K562 (cell line): ENCODE data around the gene SLC25A51. TPM values are rescaled to one million over a fixed set of nuclear protein-coding genes. Genes with fewer than 3 reads are reported as not detected.
A peak's percentile ranks its signal among the peaks of the same experiment; 100 is the strongest.

ENCODE experiments used
- ATAC-seq: fragments of 200-7000 bp; cut with Tn5 transposase; 3 replicates; pipeline ENCODE4 v1.9.1; 2020; ENCODE audit warnings: moderate library complexity
- BruUV-seq: library from RNA; stranded (reverse); fragments of 400-500 nt; replicated peaks from 2 replicates; lab custom pipeline; 2021; lab: Mats Ljungman, UMichigan
- CTCF ChIA-PET: fragments of 300-600 bp; formaldehyde crosslinking; extraction: SDS; loops from one replicate; lab custom pipeline; 2021; ENCODE audit warnings: low intra/inter-chr PET ratio; lab: Yijun Ruan, JAX
- POLR2A ChIA-PET: fragments of 300-600, 350-650 bp; sonication (Branson Sonifier 250); formaldehyde crosslinking; extraction: SDS; loops from one replicate; lab custom pipeline; 2021; ENCODE audit warnings: antibody characterized with exemption, inconsistent platforms; lab: Yijun Ruan, JAX
- DNase-seq, 4 experiments: peaks; one replicate each; pipeline versions ENCODE4 v3.0.0 to v3.0.0-alpha.2; 2011 to 2018; ENCODE audit warnings: low spot score in 3 of 4, mixed read lengths in 3 of 4; ENCODE audit errors: extremely low read depth in 1 of 4
- FAIRE-seq: peaks from 2 replicates; lab custom pipeline; 2011; peaks lifted over from hg19 to GRCh38; lab: Jason Lieb, UNC
- H2AFZ ChIP-seq: 2 replicates; pipeline ENCODE4 v1.6.0; 2011; ENCODE audit warnings: low read depth, low read length, control low read depth, inconsistent platforms
- H3K27ac ChIP-seq: fragments of 200-600 bp; 3 replicates; pipeline ENCODE4 v1.8.0; 2011; ENCODE audit warnings: low read depth, mild to moderate bottlenecking, control low read depth, inconsistent platforms, low read length, moderate library complexity, mixed read lengths; ENCODE audit errors: extremely low read depth
- H3K27me3 ChIP-seq, 2 experiments: fragments of 300-600 bp in 1 of 2; 2 replicates in 1 of 2; 3 replicates in 1 of 2; pipeline versions ENCODE4 v1.6.0 to v1.8.0; 2011; ENCODE audit warnings: inconsistent platforms in 2 of 2, low read length in 2 of 2, mild to moderate bottlenecking in 1 of 2, mixed read lengths in 1 of 2, moderate library complexity in 1 of 2; ENCODE audit not compliant: control insufficient read depth in 2 of 2, insufficient read depth in 2 of 2
- H3K36me3 ChIP-seq: fragments of 300-600 bp; 3 replicates; pipeline ENCODE4 v1.8.0; 2011; ENCODE audit warnings: mild to moderate bottlenecking, low read length, inconsistent platforms; ENCODE audit not compliant: control insufficient read depth, insufficient read depth
- H3K4me1 ChIP-seq, 2 experiments: fragments of 200-600 bp in 1 of 2; replicated peaks in 1 of 2; 2 replicates in 1 of 2; 3 replicates in 1 of 2; pipeline versions ENCODE4 v1.5.1 to v1.8.0; 2011; ENCODE audit warnings: inconsistent platforms in 2 of 2, low read length in 2 of 2, mild to moderate bottlenecking in 1 of 2, mixed read lengths in 1 of 2, moderate library complexity in 1 of 2; ENCODE audit not compliant: control insufficient read depth in 2 of 2, insufficient read depth in 2 of 2
- H3K4me2 ChIP-seq: 2 replicates; pipeline ENCODE4 v1.6.1; 2011; ENCODE audit warnings: low read length, control low read depth, inconsistent platforms, mixed read lengths; ENCODE audit not compliant: insufficient read depth
- H3K4me3 ChIP-seq: fragments of 200-600 bp; sonication (generic), shearing (Covaris generic); 2 replicates; pipeline ENCODE4 v1.5.1; 2016; ENCODE audit warnings: control low read depth, inconsistent platforms
- H3K79me2 ChIP-seq: fragments of 200-600 bp; 3 replicates; pipeline ENCODE4 v1.8.0; 2011; ENCODE audit warnings: low read length, inconsistent platforms; ENCODE audit not compliant: control insufficient read depth, insufficient read depth
- H3K9ac ChIP-seq, 2 experiments: 2 replicates each; pipeline versions ENCODE4 v1.6.0 to v1.6.1; 2011; ENCODE audit warnings: low read depth in 2 of 2, low read length in 2 of 2, control low read depth in 1 of 2, inconsistent platforms in 1 of 2, mild to moderate bottlenecking in 1 of 2, mixed read lengths in 1 of 2; ENCODE audit not compliant: insufficient read depth in 1 of 2
- H3K9me1 ChIP-seq: one replicate; pipeline ENCODE4 v1.6.0; 2011; ENCODE audit warnings: inconsistent platforms, mild to moderate bottlenecking, low read length, moderate library complexity; ENCODE audit not compliant: control insufficient read depth, insufficient read depth
- H3K9me3 ChIP-seq: replicated peaks from 2 replicates; pipeline ENCODE4 v1.5.1; 2011; ENCODE audit warnings: low read depth, low read length, inconsistent platforms; ENCODE audit not compliant: control insufficient read depth, insufficient read depth
- H4K20me1 ChIP-seq: replicated peaks from 2 replicates; pipeline ENCODE4 v1.6.1; 2011; ENCODE audit warnings: low read length, inconsistent platforms, mixed read lengths; ENCODE audit not compliant: control insufficient read depth, insufficient read depth
- HEY1 ChIP-seq: fragments of 250-450 bp; sonication (Bioruptor Pico); IDR thresholded peaks from 2 replicates; pipeline ENCODE4 v1.5.0; 2020; ENCODE audit warnings: mild to moderate bottlenecking, moderate library complexity, borderline replicate concordance
- RBM34 ChIP-seq: fragments of 200-400 bp; formaldehyde crosslinking; IDR thresholded peaks from 2 replicates; pipeline ENCODE4 v1.6.1; 2018; ENCODE audit warnings: low read length, borderline replicate concordance; ENCODE audit not compliant: insufficient read depth
- SPI1 ChIP-seq: IDR thresholded peaks from 2 replicates; pipeline ENCODE4 v1.6.1; 2011; ENCODE audit warnings: low read depth, low read length, control low read depth, borderline replicate concordance
- ZFP91 ChIP-seq: sonication (generic); formaldehyde crosslinking; IDR thresholded peaks from 2 replicates; pipeline ENCODE4 v1.8.0; 2022; ENCODE audit warnings: mild to moderate bottlenecking, missing genetic modification reagents
- ZNF584 ChIP-seq: fragments of 200-800 bp; sonication (Bioruptor generic); IDR thresholded peaks from 2 replicates; pipeline ENCODE4 v1.6.1; 2016; ENCODE audit warnings: low read depth, mild to moderate bottlenecking, missing genetic modification characterization, missing compliant biosample characterization
- WGBS: fragments of 100-300 bp; shearing (Covaris generic); methylation state at CpG from one replicate; pipeline ENCODE4 v1.1.6; 2016; ENCODE audit warnings: low coverage, mixed read lengths; ENCODE audit not compliant: insufficient coverage; ENCODE audit errors: missing lambda C conversion rate; 5-methylcytosine and 5-hydroxymethylcytosine counted together
- in situ Hi-C: fragments of 300-500 bp; cut with MboI; formaldehyde crosslinking; loops from 4 replicates; pipeline ENCODE4 v1.15.0; 2018; ENCODE audit warnings: inconsistent platforms, mixed read lengths
- intact Hi-C: fragments of 100-400 bp; cut with micrococcal nuclease; formaldehyde crosslinking; loops from 2 replicates; pipeline ENCODE4 v1.14.2; 2022
- polyA plus RNA-seq, 8 experiments: library from polyadenylated mRNA; depleted of rRNA in 4 of 8; stranded (reverse) in 5 of 8; unstranded in 3 of 8; fragments of >200 nt; fragmentation: Nextera tagmentation in 2 of 8; fragmentation: Illumina TruSeq in 1 of 8; extraction: Ambion mirVana in 2 of 8; extraction: Trizol in 1 of 8; gene quantifications; 2 replicates each; pipeline versions ENCODE4 v1.2.1 to v1.2.3, GENCODE V29; 2011 to 2014; ENCODE audit warnings: inconsistent platforms in 1 of 8, missing spikeins in 1 of 8
- total RNA-seq, 7 experiments: library from RNA; depleted of rRNA in 6 of 7; stranded (reverse); fragments of >200 nt in 6 of 7; fragmentation: Illumina TruSeq in 2 of 7; extraction: Trizol in 2 of 7; gene quantifications; 2 replicates each; pipeline versions ENCODE4 v1.2.1 to v1.2.3, GENCODE V29; 2011 to 2021; ENCODE audit warnings: low replicate concordance in 1 of 7

Gene SLC25A51
- total and polyA plus RNA-seq, 9 of the 15 experiments (the other 6 are each of a cell fraction or from before 2014, with no cell fraction given), result 9.1 to 40.7 (median 24.5) TPM

- no peak for TF ChIP-seq ZFP91 (CRISPR knock-in tag)
- no peak for TF ChIP-seq RBM34
- no peak for TF ChIP-seq ZNF584 (CRISPR knock-in tag)
Measured at GRCh38 chr9:37928552-37929430, 24.9 kb upstream of the SLC25A51 start (continued).

- FAIRE-seq, result no peak
- peaks cover 5% of the 10 kb centered on the region; the same call in 1 of the 3 replicates for H3K36me3 ChIP-seq
Measured at GRCh38 chr9:37927601-37928551, 23.9 kb upstream of the SLC25A51 start.

More at GRCh38 chr9:37927601-37928551, 23.9 kb upstream of the SLC25A51 start:
- H3K27ac ChIP-seq, result no peak overlapping the region
- no peaks in the 10 kb centered on the region for H3K27me3 ChIP-seq
- no peaks in the 10 kb centered on the region for H3K9me3 ChIP-seq
- WGBS, result 70% methylated on average over 13 of the region's 13 CpGs
- TF ChIP-seq SPI1 (0 out of 2 replicates have a peak, but pooled peaks have one; percentile 13), HEY1 (no peak)
- H3K9me1 ChIP-seq, result peaks cover 5% of the 10 kb centered on the region
- CTCF ChIA-PET, result no interaction called here
- peaks cover 6% of the 10 kb centered on the region; the same call in 1 of the 2 replicates for H4K20me1 ChIP-seq
- in situ Hi-C loops, result no loop called here
- peaks cover 6 to 21% of the 10 kb centered on the region in 2 experiments; a peak in 4 of 5 replicates for H3K4me1 ChIP-seq
- H3K9ac ChIP-seq, result peak overlapping the region in 1 of 2 experiments; percentile 62; a peak in 2 of 4 replicates
- ATAC-seq, result no peak
- no peak overlapping the region for H3K4me3 ChIP-seq
- no peak overlapping the region for H2AFZ ChIP-seq
- no TSS peak for BruUV-seq
- POLR2A ChIA-PET, result interaction anchor here (0.6 to 1.1 kb wide), 3 partner anchors 14 to 112 kb away, joined by 3 read pairs; no protein-coding TSS in a partner anchor
- intact Hi-C loops, result loop anchor here (5.0 kb wide), 1 partner anchor 479 kb away; no protein-coding TSS in a partner anchor
- DNase-seq, result no peak
- no peak overlapping the region for H3K4me2 ChIP-seq
- H3K79me2 ChIP-seq, result no peaks in the 10 kb centered on the region
